A673 (cell line): Measurements from ENCODE around the gene OSBPL3. TPM values are rescaled to one million over a fixed set of nuclear protein-coding genes. Genes with fewer than 3 reads are reported as not detected.

Experiments used
- BruUV-seq: library from RNA; stranded (reverse); fragments of 400-500 nt; replicated peaks from 2 replicates; lab custom pipeline; 2021; lab: Mats Ljungman, UMichigan
- CTCF ChIA-PET: fragments of 300-600 bp; sonication (Branson Sonifier 250); formaldehyde crosslinking; loops from one replicate; lab custom pipeline; 2022; ENCODE audit warnings: antibody characterized with exemption; lab: Charles Lee
- POLR2A ChIA-PET: fragments of 300-600 bp; sonication (Branson Sonifier 250); formaldehyde crosslinking; loops from one replicate; lab custom pipeline; 2022; ENCODE audit warnings: antibody characterized with exemption; ENCODE audit not compliant: low non-redundant PET; lab: Charles Lee
- DNase-seq: peaks from one replicate; pipeline ENCODE4 v3.0.0-alpha.2; 2015; ENCODE audit warnings: low spot score
- H3K27ac ChIP-seq: fragments of 200-600 bp; sonication (generic); 2 replicates; pipeline ENCODE4 v1.5.1; 2016; ENCODE audit warnings: mixed run types, low read depth, mild to moderate bottlenecking, mixed read lengths, antibody characterized with exemption, low read length; ENCODE audit not compliant: poor library complexity, severe bottlenecking
- H3K27me3 ChIP-seq: fragments of 200-600 bp; sonication (generic); replicated peaks from 2 replicates; pipeline ENCODE4 v1.6.1; 2017; ENCODE audit warnings: mixed run types, low read depth, mild to moderate bottlenecking, mixed read lengths, antibody characterized with exemption, low read length; ENCODE audit not compliant: insufficient read depth, poor library complexity
- H3K36me3 ChIP-seq: fragments of 200-600 bp; sonication (generic); 2 replicates; pipeline ENCODE4 v1.6.1; 2016; ENCODE audit warnings: mixed run types, mild to moderate bottlenecking, mixed read lengths, antibody characterized with exemption, low read length; ENCODE audit not compliant: insufficient read depth, poor library complexity, severe bottlenecking
- H3K4me1 ChIP-seq: fragments of 200-600 bp; sonication (generic); 2 replicates; pipeline ENCODE4 v1.6.1; 2017; ENCODE audit warnings: mixed run types, mild to moderate bottlenecking, mixed read lengths, antibody characterized with exemption, low read length; ENCODE audit not compliant: insufficient read depth, poor library complexity, severe bottlenecking
- H3K4me3 ChIP-seq: fragments of 200-600 bp; sonication (generic); 2 replicates; pipeline ENCODE4 v1.5.1; 2016; ENCODE audit warnings: low read depth, mixed run types, mild to moderate bottlenecking, mixed read lengths, low read length; ENCODE audit not compliant: poor library complexity, severe bottlenecking
- H3K9me3 ChIP-seq: fragments of 200-600 bp; sonication (generic); 2 replicates; pipeline ENCODE4 v1.6.1; 2016; ENCODE audit warnings: mixed run types, low read depth, mild to moderate bottlenecking, mixed read lengths, antibody characterized with exemption, low read length; ENCODE audit not compliant: poor library complexity, severe bottlenecking
- EZH2 ChIP-seq: fragments of 200-600 bp; sonication (generic); IDR thresholded peaks from 2 replicates; pipeline ENCODE4 v1.6.1; 2017; ENCODE audit warnings: borderline replicate concordance, low read depth, mild to moderate bottlenecking, mixed read lengths, antibody characterized with exemption, low read length; ENCODE audit not compliant: poor library complexity, severe bottlenecking
- intact Hi-C: fragments of 100-400 bp; cut with micrococcal nuclease; formaldehyde crosslinking; loops from one replicate; pipeline ENCODE4 v1.10.0; 2022; ENCODE audit not compliant: unreplicated experiment
- total RNA-seq: library from RNA; stranded (reverse); gene quantifications from 2 replicates; pipeline ENCODE4 v1.2.3, GENCODE V29; 2021
- TF ChIP-seq, protein P1 (sequence below): fragments of 300-800, 200-600 bp; sonication (generic); conservative IDR thresholded peaks from 2 replicates; pipeline ENCODE4 v1.5.1; 2017; ENCODE audit warnings: low read depth, mild to moderate bottlenecking, antibody characterized with exemption, low read length, moderate library complexity, mixed read lengths

Gene OSBPL3
- total RNA-seq, 1 experiment from 2014 or later: 21.4 TPM

DNA sequence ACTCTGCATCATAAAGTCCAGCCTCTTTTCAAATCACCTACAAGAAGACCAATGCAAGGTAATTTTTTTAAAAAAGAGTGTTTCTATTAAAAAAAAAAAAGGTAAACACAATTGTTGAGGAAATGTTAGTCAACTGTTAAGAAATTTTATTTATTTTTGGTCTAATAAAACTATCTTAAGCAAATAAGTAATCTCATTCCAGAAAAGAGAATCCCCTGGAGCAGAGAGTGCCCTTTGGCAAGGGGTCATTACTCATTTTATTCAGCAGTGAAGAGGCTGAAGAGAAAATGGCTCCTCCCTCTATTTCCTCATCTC, 159.3 kb downstream of the OSBPL3 start:
- Histone ChIP-seq H3K27ac (peak overlapping the region; percentile 45), H3K36me3 (no peaks in the 10 kb centered on the region), H3K4me3 (no peak overlapping the region), H3K9me3 (no peaks in the 10 kb centered on the region), H3K27me3 (no peaks in the 10 kb centered on the region), H3K4me1 (peaks cover 27% of the 10 kb centered on the region)
- no TSS peak for BruUV-seq
- CTCF ChIA-PET: interaction anchor here (0.6 to 2.1 kb wide), 6 partner anchors 8 to 272 kb away, joined by 3 to 15 read pairs (median 10); no protein-coding TSS in a partner anchor
- intact Hi-C loops: loop anchor here (1.0 to 2.0 kb wide), 2 partner anchors 160 to 250 kb away; partner anchors contain the start of gene OSBPL3
- TF ChIP-seq, protein P1, sequence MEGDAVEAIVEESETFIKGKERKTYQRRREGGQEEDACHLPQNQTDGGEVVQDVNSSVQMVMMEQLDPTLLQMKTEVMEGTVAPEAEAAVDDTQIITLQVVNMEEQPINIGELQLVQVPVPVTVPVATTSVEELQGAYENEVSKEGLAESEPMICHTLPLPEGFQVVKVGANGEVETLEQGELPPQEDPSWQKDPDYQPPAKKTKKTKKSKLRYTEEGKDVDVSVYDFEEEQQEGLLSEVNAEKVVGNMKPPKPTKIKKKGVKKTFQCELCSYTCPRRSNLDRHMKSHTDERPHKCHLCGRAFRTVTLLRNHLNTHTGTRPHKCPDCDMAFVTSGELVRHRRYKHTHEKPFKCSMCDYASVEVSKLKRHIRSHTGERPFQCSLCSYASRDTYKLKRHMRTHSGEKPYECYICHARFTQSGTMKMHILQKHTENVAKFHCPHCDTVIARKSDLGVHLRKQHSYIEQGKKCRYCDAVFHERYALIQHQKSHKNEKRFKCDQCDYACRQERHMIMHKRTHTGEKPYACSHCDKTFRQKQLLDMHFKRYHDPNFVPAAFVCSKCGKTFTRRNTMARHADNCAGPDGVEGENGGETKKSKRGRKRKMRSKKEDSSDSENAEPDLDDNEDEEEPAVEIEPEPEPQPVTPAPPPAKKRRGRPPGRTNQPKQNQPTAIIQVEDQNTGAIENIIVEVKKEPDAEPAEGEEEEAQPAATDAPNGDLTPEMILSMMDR: no peak
- TF ChIP-seq EZH2: no peak
- peak; percentile 19 for DNase-seq
- POLR2A ChIA-PET: interaction anchor here (0.6 kb wide), 1 partner anchor 13 kb away, joined by 3 read pairs; no protein-coding TSS in a partner anchor

DNA sequence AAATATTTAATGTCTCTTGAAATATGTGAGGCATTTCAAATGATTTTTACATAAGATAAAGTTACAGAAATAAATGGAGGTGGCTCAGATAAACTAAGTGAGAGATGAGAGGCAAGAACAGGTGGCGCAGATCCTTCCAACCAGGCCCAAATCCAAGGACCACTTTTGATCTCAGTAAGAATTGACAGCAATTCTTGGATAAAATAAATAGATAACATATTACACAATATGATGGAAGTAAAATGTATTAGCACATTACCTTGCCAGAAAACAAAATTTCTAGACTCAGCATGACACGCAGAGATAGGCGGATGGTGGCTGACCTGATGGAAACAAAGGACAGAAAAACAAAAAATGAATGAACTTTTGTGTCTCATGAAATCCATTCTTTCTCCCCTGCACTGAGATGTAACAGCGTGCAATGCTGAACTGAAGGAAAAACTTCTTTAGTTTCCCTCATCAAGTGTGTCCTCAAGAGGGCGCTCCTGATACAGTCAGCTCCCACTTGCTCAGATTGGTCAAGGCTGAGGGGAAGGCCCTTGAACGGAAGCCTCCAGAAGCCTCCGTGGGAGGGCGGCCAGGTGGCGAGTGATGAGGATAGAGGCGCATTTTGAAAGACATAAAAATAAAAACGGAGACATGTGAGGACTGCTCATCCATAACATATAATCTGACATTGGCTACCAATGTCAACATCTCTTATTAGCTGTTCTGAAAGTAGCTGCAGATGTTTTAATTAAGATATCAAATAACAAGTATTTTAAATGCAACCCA, 159.9 kb downstream of the OSBPL3 start:
- no peaks in the 10 kb centered on the region for H3K27me3 ChIP-seq
- H3K27ac ChIP-seq: no peak overlapping the region
- CTCF ChIA-PET: interaction anchor here (0.6 to 2.1 kb wide), 6 partner anchors 7 to 273 kb away, joined by 3 to 15 read pairs (median 10); no protein-coding TSS in a partner anchor
- no peak overlapping the region for H3K4me3 ChIP-seq
- H3K9me3 ChIP-seq: no peaks in the 10 kb centered on the region
- POLR2A ChIA-PET: no interaction called here
- DNase-seq: peak; percentile 87
- no TSS peak for BruUV-seq
- H3K36me3 ChIP-seq: no peaks in the 10 kb centered on the region
- intact Hi-C loops: loop anchor here (1.0 to 2.0 kb wide), 2 partner anchors 161 to 250 kb away; partner anchors contain the start of gene OSBPL3
- TF ChIP-seq EZH2: no peak
- TF ChIP-seq, protein P1: peak; percentile 92
- H3K4me1 ChIP-seq: peaks cover 27% of the 10 kb centered on the region

DNA sequence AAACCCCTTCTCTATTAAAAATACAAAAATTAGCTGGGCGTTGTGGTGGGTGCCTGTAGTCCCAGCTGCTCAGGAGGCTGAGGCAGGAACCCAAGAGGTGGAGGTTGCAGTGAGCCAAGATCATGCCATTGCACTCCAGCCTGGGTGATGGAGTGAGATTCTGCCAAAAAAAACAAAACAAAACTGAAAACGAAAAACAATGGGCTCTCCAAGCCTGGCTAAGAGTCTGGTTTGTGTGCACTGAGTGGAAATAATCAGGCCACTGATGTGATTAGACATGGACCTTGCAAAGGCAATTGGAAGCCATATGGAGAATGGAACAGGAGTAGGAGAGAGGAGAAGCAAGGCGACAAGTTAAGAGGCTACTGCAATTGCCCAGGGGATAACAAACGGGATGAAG, 162.6 kb downstream of the OSBPL3 start:
- ChIA-PET POLR2A (no interaction called here), CTCF (no interaction called here)
- Histone ChIP-seq H3K9me3 (no peaks in the 10 kb centered on the region), H3K27me3 (no peaks in the 10 kb centered on the region), H3K4me1 (peaks cover 27% of the 10 kb centered on the region), H3K27ac (no peak overlapping the region), H3K4me3 (no peak overlapping the region), H3K36me3 (no peaks in the 10 kb centered on the region)
- no TSS peak for BruUV-seq
- TF ChIP-seq, protein P1: no peak
- TF ChIP-seq EZH2: no peak
- intact Hi-C loops: no loop called here
- DNase-seq: peak; percentile 29
